ENCODE results near the gene B4GALT2.

- TF ChIP-seq POLR2A (IDR thresholded peaks at IDR 0.05) (no peak), CTCF (IDR thresholded peaks at IDR 0.05) (no peak)
Measured at GRCh38 chr1:44034423-44034822, 55.4 kb downstream of the B4GALT2 start.

Data from testis (tissue), 2 donors.